OCI-LY7 (cell line): ENCODE data around the gene KAT6B. TPM values are rescaled to one million over a fixed set of nuclear protein-coding genes. Genes with fewer than 3 reads are reported as not detected.

Experiments
- BruUV-seq: library from RNA; stranded (reverse); fragments of 400-500 nt; replicated peaks from 2 replicates; lab custom pipeline; 2021; lab: Mats Ljungman, UMichigan
- CTCF ChIA-PET: fragments of 300-600 bp; sonication (Branson Sonifier 250); formaldehyde crosslinking; loops from one replicate; lab custom pipeline; 2022; ENCODE audit warnings: antibody characterized with exemption; ENCODE audit not compliant: unreplicated experiment; lab: Charles Lee
- POLR2A ChIA-PET: fragments of 300-600 bp; sonication (Branson Sonifier 250); formaldehyde crosslinking; loops from one replicate; lab custom pipeline; 2022; ENCODE audit warnings: antibody characterized with exemption; lab: Charles Lee
- DNase-seq: peaks from one replicate; pipeline ENCODE4 v3.0.0-alpha.2; 2015; ENCODE audit warnings: low spot score
- H2AFZ ChIP-seq: fragments of 200-600 bp; sonication (generic), shearing (Covaris generic); 2 replicates; pipeline ENCODE4 v1.6.1; 2014; ENCODE audit warnings: mild to moderate bottlenecking, antibody characterized with exemption, low read length, moderate library complexity
- H3K27ac ChIP-seq: fragments of 200-600 bp; sonication (generic); 2 replicates; pipeline ENCODE4 v1.5.1; 2014; ENCODE audit warnings: mixed run types, low read depth, mild to moderate bottlenecking, moderate library complexity, low read length, inconsistent platforms; ENCODE audit not compliant: poor library complexity, severe bottlenecking
- H3K36me3 ChIP-seq: fragments of 200-600 bp; sonication (generic); 2 replicates; pipeline ENCODE4 v1.6.1; 2014; ENCODE audit warnings: mild to moderate bottlenecking, antibody characterized with exemption, low read length, moderate library complexity, mixed read lengths; ENCODE audit not compliant: insufficient read depth
- H3K4me1 ChIP-seq: fragments of 200-600 bp; sonication (generic); 2 replicates; pipeline ENCODE4 v1.5.1; 2014; ENCODE audit warnings: mild to moderate bottlenecking, low read length; ENCODE audit not compliant: insufficient read depth, poor library complexity, severe bottlenecking
- H3K4me2 ChIP-seq: fragments of 200-600 bp; sonication (generic); 2 replicates; pipeline ENCODE4 v1.6.1; 2014; ENCODE audit warnings: mild to moderate bottlenecking, low read length
- H3K4me3 ChIP-seq: fragments of 200-600 bp; sonication (generic); 2 replicates; pipeline ENCODE4 v1.5.1; 2014; ENCODE audit warnings: mild to moderate bottlenecking, low read depth, low read length; ENCODE audit not compliant: poor library complexity, severe bottlenecking
- H3K79me2 ChIP-seq: fragments of 200-600 bp; sonication (generic); 2 replicates; pipeline ENCODE4 v1.6.1; 2016; ENCODE audit warnings: low read depth, mild to moderate bottlenecking, low read length, moderate library complexity, mixed read lengths; ENCODE audit not compliant: insufficient read depth
- H3K9me2 ChIP-seq: fragments of 200-600 bp; sonication (generic); 2 replicates; pipeline ENCODE4 v1.6.1; 2016; ENCODE audit warnings: mild to moderate bottlenecking, low read length, mixed read lengths; ENCODE audit not compliant: insufficient read depth
- H3K9me3 ChIP-seq: fragments of 200-600 bp; sonication (generic); 2 replicates; pipeline ENCODE4 v1.6.1; 2014; ENCODE audit warnings: mild to moderate bottlenecking, mixed run types, low read length, mixed read lengths
- H4K20me1 ChIP-seq: fragments of 200-600 bp; sonication (generic); 2 replicates; pipeline ENCODE4 v1.6.1; 2014; ENCODE audit warnings: mild to moderate bottlenecking, antibody characterized with exemption, low read length, moderate library complexity, mixed read lengths; ENCODE audit not compliant: insufficient read depth
- EZH2phosphoT487 ChIP-seq: fragments of 200-600 bp; sonication (generic); IDR thresholded peaks from 2 replicates; pipeline ENCODE4 v1.6.1; 2018; ENCODE audit warnings: low read depth, borderline replicate concordance, mild to moderate bottlenecking, mixed run types, antibody characterized with exemption, low read length, moderate library complexity, mixed read lengths
- intact Hi-C: fragments of 100-400 bp; cut with micrococcal nuclease; formaldehyde crosslinking; loops from one replicate; pipeline ENCODE4 v1.10.0; 2022; ENCODE audit not compliant: unreplicated experiment
- total RNA-seq, 2 experiments: library from RNA; depleted of rRNA in 1 of 2; stranded (reverse); fragments of >200 nt in 1 of 2; shearing (Covaris generic) in 1 of 2; gene quantifications; 2 replicates each; pipeline ENCODE4 v1.2.3, GENCODE V29; 2014 to 2022
- TF ChIP-seq, protein P1 (sequence below): fragments of 200-600 bp; sonication (generic); conservative IDR thresholded peaks from 2 replicates; pipeline ENCODE4 v1.5.1; 2014; ENCODE audit warnings: mild to moderate bottlenecking, antibody characterized with exemption, low read length, moderate library complexity, mixed read lengths

Gene KAT6B
- total RNA-seq, 2 experiments from 2014 or later, result 20.8 to 40.8 TPM

DNA sequence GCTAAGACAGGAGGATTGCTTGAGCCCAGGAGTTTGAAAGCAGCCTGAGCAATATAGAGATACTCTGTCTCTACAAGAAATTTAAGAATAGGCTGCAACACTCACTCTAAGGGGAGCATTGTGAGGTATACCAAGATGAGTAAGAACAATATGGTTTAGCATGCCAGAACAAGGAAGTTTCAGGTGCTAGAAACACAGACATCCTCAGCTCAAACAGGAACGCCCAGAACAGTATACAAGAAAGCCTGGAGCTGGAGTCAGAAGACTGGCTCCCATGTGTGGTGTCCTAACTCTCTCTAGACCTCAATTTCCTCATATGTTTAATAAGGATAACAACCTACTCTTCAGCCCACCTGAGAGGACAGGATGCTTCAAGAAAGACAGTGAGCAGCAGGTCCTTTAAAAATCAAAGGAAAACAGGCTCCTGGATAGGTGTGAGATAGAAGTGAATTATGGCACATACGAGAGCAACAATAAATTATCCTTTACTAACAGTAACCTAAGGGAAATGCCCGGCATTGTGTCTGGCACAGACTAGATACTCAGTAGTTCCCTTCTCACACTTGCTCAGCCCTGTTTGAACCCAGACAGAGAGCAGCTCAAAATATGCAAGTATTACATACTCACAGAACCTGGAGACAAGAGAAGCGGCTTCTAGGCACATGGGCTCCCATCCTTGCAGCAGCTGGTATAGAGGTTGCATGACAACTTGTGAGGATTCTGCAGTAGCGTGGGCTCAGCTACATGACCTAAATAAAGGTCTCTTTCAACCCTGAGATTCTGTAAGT is 45.4 kb downstream of the KAT6B start:
- no peak overlapping the region for H3K27ac ChIP-seq
- BruUV-seq, result no TSS peak
- ChIA-PET CTCF (interaction anchor here (0.6 kb wide), 1 partner anchor 1055 kb away, joined by 3 read pairs; no protein-coding TSS in a partner anchor), POLR2A (interaction anchor here (1.0 kb wide), 1 partner anchor 10 kb away, joined by 3 read pairs; no protein-coding TSS in a partner anchor)
- no peak overlapping the region for H3K4me2 ChIP-seq
- intact Hi-C loops, result no loop called here
- H3K9me2 ChIP-seq, result no peaks in the 10 kb centered on the region
- peak; percentile 14 for DNase-seq
- H3K4me3 ChIP-seq, result no peak overlapping the region
- no peaks in the 10 kb centered on the region; the same call in 1 of the 2 replicates for H3K79me2 ChIP-seq
- no peak overlapping the region for H2AFZ ChIP-seq
- peaks cover 4% of the 10 kb centered on the region for H3K4me1 ChIP-seq
- no peak for TF ChIP-seq EZH2phosphoT487
- TF ChIP-seq, protein P1, sequence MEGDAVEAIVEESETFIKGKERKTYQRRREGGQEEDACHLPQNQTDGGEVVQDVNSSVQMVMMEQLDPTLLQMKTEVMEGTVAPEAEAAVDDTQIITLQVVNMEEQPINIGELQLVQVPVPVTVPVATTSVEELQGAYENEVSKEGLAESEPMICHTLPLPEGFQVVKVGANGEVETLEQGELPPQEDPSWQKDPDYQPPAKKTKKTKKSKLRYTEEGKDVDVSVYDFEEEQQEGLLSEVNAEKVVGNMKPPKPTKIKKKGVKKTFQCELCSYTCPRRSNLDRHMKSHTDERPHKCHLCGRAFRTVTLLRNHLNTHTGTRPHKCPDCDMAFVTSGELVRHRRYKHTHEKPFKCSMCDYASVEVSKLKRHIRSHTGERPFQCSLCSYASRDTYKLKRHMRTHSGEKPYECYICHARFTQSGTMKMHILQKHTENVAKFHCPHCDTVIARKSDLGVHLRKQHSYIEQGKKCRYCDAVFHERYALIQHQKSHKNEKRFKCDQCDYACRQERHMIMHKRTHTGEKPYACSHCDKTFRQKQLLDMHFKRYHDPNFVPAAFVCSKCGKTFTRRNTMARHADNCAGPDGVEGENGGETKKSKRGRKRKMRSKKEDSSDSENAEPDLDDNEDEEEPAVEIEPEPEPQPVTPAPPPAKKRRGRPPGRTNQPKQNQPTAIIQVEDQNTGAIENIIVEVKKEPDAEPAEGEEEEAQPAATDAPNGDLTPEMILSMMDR, result no peak
- no peaks in the 10 kb centered on the region for H3K36me3 ChIP-seq
- no peaks in the 10 kb centered on the region for H3K9me3 ChIP-seq
- peaks cover 7% of the 10 kb centered on the region for H4K20me1 ChIP-seq

DNA sequence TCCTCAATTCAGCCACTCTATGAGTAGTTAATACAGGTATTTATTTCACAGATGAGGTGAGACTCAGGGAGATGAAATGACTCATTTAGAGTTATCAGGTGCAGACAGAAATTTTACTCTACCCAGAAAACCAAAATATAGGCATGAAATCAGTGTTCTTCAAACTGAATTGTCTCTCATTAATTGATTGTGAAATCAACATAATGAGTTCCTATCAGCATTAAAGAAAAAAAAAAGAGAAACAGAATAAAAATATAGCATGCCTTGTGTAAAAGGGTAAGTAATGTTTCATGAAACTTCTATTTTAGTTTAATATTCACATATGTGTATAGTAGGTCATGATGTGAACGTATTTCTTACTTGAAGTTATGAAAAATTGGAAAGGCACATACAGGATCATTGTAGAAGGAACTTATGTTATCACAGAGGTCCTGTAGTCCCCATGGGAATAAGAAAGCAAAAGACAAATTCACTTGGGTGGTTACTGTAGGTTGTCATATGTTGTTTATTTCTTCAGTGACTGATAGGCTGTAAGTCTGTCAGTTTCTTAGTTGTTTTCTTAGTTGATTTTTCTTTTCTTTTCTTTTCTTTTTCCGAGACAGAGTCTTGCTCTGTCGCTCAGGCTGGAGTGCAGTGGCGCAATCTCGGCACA is 47.5 kb downstream of the KAT6B start:
- H3K27ac ChIP-seq, result no peak overlapping the region
- H3K4me2 ChIP-seq, result no peak overlapping the region
- no peaks in the 10 kb centered on the region; the same call in 1 of the 2 replicates for H3K79me2 ChIP-seq
- H3K9me2 ChIP-seq, result no peaks in the 10 kb centered on the region
- H2AFZ ChIP-seq, result no peak overlapping the region
- DNase-seq, result no peak
- CTCF ChIA-PET, result no interaction called here
- no peaks in the 10 kb centered on the region for H3K36me3 ChIP-seq
- intact Hi-C loops, result no loop called here
- TF ChIP-seq, protein P1, result no peak
- no peak for TF ChIP-seq EZH2phosphoT487
- POLR2A ChIA-PET, result no interaction called here
- BruUV-seq, result no TSS peak
- H4K20me1 ChIP-seq, result peaks cover 7% of the 10 kb centered on the region
- no peaks in the 10 kb centered on the region for H3K9me3 ChIP-seq
- peaks cover 4% of the 10 kb centered on the region for H3K4me1 ChIP-seq
- no peak overlapping the region for H3K4me3 ChIP-seq
